Measurements from ENCODE around the gene ZNF556. TPM values are rescaled to one million over a fixed set of nuclear protein-coding genes. Genes with fewer than 3 reads are reported as not detected.
"Not testable (repeated sequence)": the region's sequence is repeated elsewhere in the genome, so short reads cannot be mapped to it uniquely, and the experiment has no call there.

The ZNF556 gene
- total RNA-seq, 2 experiments from 2014 or later: 0.09 TPM; not detected in 1

DNA sequence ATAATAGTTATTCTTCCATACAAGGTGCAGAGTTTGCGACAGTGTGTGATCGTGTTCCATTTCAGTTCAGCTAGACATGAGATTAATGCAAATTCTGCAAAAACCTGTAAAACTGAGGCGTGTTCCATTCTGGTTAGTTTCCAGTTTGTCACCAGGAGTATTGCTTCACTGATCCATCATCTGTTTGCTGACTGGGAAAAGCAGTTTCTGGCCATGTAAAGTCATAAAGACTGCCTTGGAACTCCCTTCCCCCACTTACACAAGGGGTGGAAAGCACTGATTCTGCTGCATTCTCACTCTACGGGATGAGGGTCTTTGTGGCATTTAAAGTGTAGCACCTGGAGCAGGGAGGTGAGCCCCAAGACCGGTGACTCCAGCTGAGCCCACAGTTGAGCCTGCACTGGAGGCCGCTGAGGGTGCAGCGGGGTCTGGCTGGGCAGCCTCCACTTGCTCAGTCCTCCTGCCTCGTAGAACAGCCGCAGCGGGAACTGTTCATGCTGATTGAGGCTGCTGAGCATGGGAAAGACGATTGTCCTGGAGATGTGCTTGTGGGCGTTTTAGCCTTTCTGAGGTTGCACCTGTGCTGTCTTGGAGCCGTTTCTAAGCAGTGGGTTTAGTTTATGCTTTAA, 35.6 kb downstream of the ZNF556 start:
- H3K9me3 ChIP-seq (ENCODE audit: low read length): no peaks in the 10 kb centered on the region
- peak overlapping the region; percentile 72; the same call in 1 of the 2 replicates for H3K4me2 ChIP-seq (ENCODE audit: low read length)
- no peak overlapping the region for H2AFZ ChIP-seq (ENCODE audit: low read length)
- no peaks in the 10 kb centered on the region for H3K9me2 ChIP-seq (ENCODE audit: insufficient read depth, low read length)
- H3K4me3 ChIP-seq (ENCODE audit: low read depth, low read length, poor library complexity, severe bottlenecking): no peak overlapping the region
- ChIA-PET CTCF (ENCODE audit: unreplicated experiment) (no interaction called here), POLR2A (no interaction called here)
- no peaks in the 10 kb centered on the region for H3K36me3 ChIP-seq (ENCODE audit: insufficient read depth, low read length)
- no peaks in the 10 kb centered on the region for H4K20me1 ChIP-seq (ENCODE audit: insufficient read depth, low read length)
- no peak overlapping the region for H3K27ac ChIP-seq (ENCODE audit: low read depth, low read length, poor library complexity, severe bottlenecking)
- BruUV-seq (replicated peaks): no TSS peak
- TF ChIP-seq CTCF (conservative IDR thresholded peaks at IDR 0.05; ENCODE audit: low read length) (no peak), EZH2phosphoT487 (IDR thresholded peaks at IDR 0.05; ENCODE audit: borderline replicate concordance, low read depth, low read length) (no peak)
- peaks cover 15% of the 10 kb centered on the region for H3K4me1 ChIP-seq (ENCODE audit: insufficient read depth, low read length, poor library complexity, severe bottlenecking)
- no peak for DNase-seq (ENCODE audit: low spot score)
- intact Hi-C loops (cut with micrococcal nuclease; ENCODE audit: unreplicated experiment): no loop called here
- H3K79me2 ChIP-seq (ENCODE audit: insufficient read depth, low read depth, low read length): peaks cover 13% of the 10 kb centered on the region; the same call in 1 of the 2 replicates

- H2AFZ ChIP-seq (ENCODE audit: low read length); POLR2A ChIA-PET; H3K4me2 ChIP-seq (ENCODE audit: low read length); H4K20me1 ChIP-seq (ENCODE audit: insufficient read depth, low read length); intact Hi-C loops (cut with micrococcal nuclease; ENCODE audit: unreplicated experiment); BruUV-seq (replicated peaks); H3K27ac ChIP-seq (ENCODE audit: low read depth, low read length, poor library complexity, severe bottlenecking); H3K9me2 ChIP-seq (ENCODE audit: insufficient read depth, low read length); H3K9me3 ChIP-seq (ENCODE audit: low read length); CTCF ChIA-PET (ENCODE audit: unreplicated experiment); H3K36me3 ChIP-seq (ENCODE audit: insufficient read depth, low read length); DNase-seq (ENCODE audit: low spot score); H3K4me3 ChIP-seq (ENCODE audit: low read depth, low read length, poor library complexity, severe bottlenecking): not testable (repeated sequence)
- Histone ChIP-seq H3K4me1 (ENCODE audit: insufficient read depth, low read length, poor library complexity, severe bottlenecking) (peaks cover 15% of the 10 kb centered on the region), H3K79me2 (ENCODE audit: insufficient read depth, low read depth, low read length) (peaks cover 16% of the 10 kb centered on the region; the same call in 1 of the 2 replicates)
Observed at GRCh38 chr19:2903326-2903725, 36.2 kb downstream of the ZNF556 start.

DNA sequence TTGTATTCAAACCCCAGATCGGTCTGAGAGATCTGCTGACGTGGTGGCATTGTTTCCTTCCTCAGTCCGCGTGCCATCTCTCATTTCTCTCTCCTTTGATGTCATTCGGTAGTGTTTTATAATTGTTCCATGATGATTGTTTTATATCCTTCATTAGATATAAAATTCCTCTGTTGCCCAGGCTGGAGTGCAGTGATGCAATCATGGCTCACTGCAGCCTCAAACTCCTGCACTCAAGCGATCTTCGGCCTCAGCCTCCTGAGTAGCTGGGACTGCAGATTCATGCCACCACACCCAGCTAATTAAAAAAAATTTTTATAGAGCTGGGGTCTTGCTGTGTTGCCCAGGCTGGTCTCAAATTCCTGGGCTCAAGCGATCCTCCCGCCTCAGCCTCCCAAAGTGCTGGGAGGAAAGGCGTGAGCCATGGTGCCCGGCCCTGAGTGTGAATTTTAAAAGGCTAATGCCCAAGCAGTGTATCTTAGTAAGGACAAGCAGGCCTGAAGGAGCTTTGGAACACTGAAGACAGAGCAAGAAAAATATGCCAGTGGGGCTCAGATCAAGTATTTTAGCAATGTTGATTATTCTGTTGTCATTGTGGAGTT, 38.9 kb downstream of the ZNF556 start:
- Histone ChIP-seq H3K27ac (ENCODE audit: low read depth, low read length, poor library complexity, severe bottlenecking) (no peak overlapping the region), H4K20me1 (ENCODE audit: insufficient read depth, low read length) (no peaks in the 10 kb centered on the region), H3K4me1 (ENCODE audit: insufficient read depth, low read length, poor library complexity, severe bottlenecking) (peaks cover 11% of the 10 kb centered on the region), H3K4me3 (ENCODE audit: low read depth, low read length, poor library complexity, severe bottlenecking) (no peak overlapping the region), H3K9me2 (ENCODE audit: insufficient read depth, low read length) (no peaks in the 10 kb centered on the region), H2AFZ (ENCODE audit: low read length) (no peak overlapping the region), H3K4me2 (ENCODE audit: low read length) (no peak overlapping the region), H3K79me2 (ENCODE audit: insufficient read depth, low read depth, low read length) (peaks cover 16% of the 10 kb centered on the region; the same call in 1 of the 2 replicates), H3K9me3 (ENCODE audit: low read length) (no peaks in the 10 kb centered on the region), H3K36me3 (ENCODE audit: insufficient read depth, low read length) (no peaks in the 10 kb centered on the region)
- no TSS peak for BruUV-seq (replicated peaks)
- intact Hi-C loops (cut with micrococcal nuclease; ENCODE audit: unreplicated experiment): no loop called here
- TF ChIP-seq CTCF (conservative IDR thresholded peaks at IDR 0.05; ENCODE audit: low read length) (no peak), EZH2phosphoT487 (IDR thresholded peaks at IDR 0.05; ENCODE audit: borderline replicate concordance, low read depth, low read length) (no peak)
- no peak for DNase-seq (ENCODE audit: low spot score)
- ChIA-PET POLR2A (no interaction called here), CTCF (ENCODE audit: unreplicated experiment) (no interaction called here)

Measured in OCI-LY7 (cell line).